DMS153 treated with DMSO at 0.1 percent for 48 hours (cell line): ENCODE measurements around the gene TESK2.

Source experiments
- DNase-seq: peaks from one replicate; lab custom pipeline; 2025; ENCODE audit not compliant: unreplicated experiment; lab: John Stamatoyannopoulos, UW

The TESK2 gene

DNA sequence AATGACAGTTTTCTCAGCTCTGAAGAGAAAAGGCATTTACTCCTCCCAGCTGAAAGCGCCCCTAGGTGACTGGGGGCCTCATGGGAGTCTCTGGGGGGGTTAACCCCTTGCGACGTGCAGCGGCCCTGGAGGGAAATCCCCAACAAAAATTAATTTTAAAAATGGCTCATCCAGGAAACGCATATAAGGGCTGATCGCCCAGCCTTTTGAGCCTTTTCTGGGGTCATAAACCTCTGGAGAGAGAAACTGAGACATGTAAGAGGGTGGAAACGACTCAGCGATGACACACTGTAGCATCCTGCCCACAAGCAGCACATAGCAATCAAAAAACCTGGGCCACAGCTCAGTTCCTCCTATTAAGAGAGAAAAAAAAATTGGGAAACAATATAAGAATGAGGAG lies 184.6 kb downstream of the TESK2 start:
- no peak for DNase-seq

DNA sequence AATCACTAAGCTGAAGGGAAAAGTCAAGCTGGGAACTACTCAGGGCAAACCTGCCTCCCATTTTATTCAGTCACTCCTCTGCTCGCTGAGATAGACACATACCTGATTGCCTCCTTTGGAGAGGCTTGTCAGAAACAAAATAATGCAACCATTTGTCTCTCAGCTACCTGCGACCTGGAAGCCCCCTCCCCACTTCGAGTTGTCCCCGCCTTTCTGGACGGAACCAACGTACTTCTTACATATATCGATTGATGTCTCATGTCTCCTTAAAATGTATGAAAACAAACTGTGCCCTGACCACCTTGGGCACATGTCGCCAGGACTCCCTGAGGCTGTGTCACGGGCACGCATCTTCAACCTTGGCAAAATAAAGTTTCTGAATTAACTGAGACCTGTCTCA lies 185.7 kb downstream of the TESK2 start:
- no peak for DNase-seq

DNA sequence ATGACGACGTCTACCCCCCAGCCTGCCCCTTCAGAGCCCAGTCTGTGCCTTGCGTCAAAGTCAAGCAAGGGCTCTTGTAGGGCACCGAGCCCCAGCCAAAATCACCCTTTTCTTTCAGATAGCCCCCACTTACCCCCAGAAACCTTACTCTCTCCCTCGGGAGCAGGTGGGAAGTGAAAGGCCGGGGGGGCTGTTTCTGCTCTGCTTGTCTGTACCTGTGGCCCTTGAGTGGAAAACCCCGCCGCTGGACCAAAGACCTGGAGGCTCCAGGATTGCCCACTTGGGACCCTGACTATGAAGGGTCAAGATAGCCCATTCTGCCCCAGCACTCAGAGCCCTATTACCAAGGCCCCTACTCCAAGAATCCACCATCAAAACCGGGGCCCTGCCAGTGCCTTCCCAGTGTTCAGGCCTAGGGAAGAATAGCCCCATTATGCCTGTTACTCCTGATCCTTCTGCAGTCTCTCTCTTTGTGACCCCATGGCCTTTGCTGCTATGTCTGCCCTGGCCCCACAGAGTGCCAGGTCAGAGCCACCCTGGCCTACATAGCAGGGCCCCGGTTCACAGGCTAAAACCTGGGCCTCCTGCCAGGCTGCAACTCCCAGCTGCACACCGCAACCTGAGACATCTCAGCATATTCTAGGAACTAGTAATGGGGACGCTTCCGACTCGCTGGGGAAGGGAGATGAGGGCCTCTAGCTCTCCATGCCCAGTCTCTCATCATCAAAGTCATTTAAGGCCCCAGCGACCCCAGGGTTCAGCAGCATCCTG lies 186.5 kb downstream of the TESK2 start:
- DNase-seq: peak; percentile 46

DNA sequence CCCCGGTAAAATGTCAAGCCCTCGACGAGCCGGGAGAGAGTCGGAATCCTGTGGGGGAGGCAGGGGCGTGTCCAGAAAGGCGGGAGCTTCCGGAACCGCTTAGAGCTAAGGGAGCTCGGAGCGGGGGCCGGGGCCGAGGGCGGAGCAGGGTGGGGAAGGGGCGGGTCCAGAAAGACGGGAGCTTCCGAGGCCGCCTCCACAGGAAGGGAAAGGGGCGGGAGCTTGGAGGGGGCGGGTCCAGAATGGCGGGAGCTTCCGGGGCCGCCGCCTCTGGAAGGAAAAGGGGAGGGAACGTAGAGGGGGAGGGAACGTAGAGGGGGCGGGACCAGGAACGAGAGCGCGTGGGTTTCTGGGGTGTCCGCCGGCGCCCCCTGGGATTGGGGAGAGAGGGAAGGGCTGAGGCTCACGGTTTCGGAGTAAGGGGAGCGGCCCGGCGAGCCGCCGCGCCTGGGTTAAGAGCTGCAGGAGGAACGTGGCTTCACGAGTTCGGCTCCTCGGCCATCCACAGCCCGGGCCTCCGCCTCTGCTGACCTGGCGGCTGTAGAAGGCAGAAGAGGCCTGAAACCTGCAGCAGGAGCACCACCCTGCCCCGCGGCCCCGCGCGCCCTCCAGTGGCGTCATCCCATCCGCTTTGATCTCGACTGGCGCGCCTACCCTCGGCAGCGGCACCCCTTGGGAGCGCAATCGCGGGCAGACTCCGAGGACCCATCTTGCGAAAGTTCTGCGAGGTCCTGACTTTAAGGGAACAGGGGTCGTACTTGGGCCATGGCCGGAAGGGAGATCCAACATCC lies 187.2 kb downstream of the TESK2 start:
- peak; percentile 99 for DNase-seq

DNA sequence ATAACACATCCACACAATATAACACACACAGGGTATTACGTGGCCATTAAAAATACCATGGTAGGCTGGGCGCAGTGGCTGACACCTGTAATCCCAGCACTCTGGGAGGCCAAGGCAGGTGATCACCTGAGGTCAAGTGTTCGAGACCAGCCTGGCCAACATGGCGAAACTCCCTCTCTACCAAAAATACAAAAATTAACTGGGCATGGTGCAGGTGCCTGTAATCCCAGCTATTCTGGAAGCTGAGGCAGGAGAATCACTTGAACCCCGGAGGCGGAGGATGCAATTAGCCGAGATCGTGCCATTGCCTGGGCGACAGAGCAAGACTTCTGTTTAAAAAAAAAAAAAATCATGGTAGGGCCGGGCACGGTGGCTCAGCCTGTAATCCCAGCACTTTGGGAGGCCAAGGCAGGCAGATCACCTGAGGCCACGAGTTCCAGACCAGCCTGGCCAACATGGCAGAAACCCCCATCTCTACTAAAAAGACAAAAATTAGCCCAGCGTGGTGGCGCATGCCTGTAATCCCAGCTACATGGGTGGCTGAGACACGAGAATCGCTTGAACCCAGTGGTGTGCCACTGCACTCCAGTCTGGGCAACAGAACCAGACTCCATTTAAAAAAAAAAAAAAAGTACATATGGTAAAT lies 188.3 kb downstream of the TESK2 start:
- DNase-seq: no peak

DNA sequence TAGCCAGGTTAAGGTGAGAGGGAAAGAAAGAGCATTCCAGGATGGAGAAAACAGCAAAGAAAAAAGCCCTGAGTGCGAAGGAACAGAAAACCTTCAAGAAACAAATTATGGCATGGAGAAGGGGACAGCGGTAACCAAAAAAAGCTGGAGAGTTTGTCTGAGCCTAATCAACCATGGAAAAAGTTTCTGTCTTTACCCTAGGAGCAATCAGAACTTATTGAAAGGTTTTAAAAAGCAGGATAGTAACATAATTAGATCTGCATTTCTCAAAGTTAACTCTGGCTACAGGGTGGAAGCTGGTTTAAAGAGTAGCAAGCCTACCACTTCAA lies 190.3 kb downstream of the TESK2 start:
- DNase-seq: no peak

DNA sequence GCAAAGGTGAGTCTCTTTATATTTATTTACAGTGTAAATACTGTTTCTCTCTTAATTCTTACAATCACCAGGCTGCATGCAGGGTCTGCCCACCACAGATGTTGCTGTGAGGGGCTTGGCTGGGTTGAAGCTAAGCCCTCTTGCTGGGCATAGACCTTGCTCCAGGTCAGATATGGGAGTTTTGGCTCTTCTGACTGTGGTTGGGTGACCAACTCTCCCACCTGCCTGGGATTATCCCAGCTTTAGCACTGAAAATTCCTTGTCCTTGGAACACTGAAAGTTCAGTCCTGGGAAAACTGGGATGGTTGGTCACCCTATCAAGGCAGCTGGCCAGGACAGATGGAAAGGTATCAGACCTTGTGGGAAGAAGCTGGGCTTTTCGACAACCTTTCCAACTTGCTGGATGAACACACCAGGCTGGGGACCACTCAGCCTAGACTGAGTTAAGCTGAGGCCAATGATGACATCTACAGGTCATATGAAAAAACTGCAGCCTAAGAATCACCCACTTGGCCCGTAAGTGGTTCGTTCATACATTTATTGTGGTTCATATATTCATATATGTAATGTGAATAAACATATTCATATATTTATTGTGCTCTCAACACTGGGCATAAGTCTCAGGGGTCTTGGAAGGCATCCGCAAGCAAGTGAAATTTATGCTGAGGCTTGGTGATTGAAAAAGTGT lies 190.8 kb downstream of the TESK2 start:
- DNase-seq: peak; percentile 81

DNA sequence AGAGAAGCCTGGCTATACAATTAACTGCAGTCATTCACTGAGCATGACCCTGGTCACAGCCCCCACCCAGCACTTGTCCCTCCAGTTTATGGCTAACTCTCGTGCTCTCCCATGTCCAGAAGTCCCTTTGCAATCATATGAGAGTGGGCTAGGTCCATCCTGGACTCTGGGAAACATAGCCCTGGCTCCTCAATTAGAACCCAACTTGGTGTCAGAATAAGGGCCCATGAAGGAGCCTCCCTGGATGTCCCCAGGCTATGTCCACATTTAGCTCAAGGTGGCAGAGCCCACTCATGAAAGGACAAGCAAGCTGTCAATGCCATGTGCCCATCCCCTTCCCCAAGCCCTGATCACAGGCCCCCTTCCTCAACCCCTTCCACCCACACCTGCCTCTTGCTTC lies 191.7 kb downstream of the TESK2 start:
- DNase-seq: no peak

DNA sequence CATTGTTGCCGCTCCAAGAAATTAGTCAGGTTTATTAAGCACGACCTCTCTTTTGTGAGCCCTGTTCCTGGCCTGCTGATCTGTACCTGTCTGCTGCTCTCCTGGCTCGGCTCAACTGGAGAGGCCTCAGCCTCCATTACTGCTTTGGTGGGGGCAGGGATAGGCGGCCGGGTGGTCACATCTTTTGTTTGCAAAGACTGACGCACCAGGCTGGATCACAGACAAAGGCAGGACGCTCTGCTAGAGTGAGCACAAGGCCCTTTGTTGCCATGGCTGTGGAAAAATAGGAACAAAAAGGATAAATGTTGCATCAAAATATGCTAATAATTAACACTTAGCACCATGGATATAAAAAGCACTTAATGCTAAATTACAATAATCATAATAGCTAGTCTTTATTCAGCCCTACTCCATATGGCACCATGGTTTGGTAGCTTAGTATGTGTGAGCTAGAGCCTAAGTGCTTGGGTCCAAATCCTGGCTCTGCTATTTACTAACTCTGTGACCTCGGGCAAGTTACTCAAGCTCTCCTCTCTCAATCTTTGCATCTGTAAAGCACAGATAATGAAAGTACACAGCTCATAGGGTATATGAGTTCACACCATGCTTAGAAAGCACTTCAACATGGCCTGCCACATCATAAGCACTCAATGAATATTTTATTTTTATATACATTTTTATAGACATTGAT lies 193.2 kb downstream of the TESK2 start:
- no peak for DNase-seq
